OCI-LY7 (cell line): ENCODE results near the gene C11orf24. TPM values are rescaled to one million over a fixed set of nuclear protein-coding genes. Genes with fewer than 3 reads are reported as not detected.

Source experiments
- BruUV-seq: library from RNA; stranded (reverse); fragments of 400-500 nt; replicated peaks from 2 replicates; lab custom pipeline; 2021; lab: Mats Ljungman, UMichigan
- CTCF ChIA-PET: fragments of 300-600 bp; sonication (Branson Sonifier 250); formaldehyde crosslinking; loops from one replicate; lab custom pipeline; 2022; ENCODE audit warnings: antibody characterized with exemption; ENCODE audit not compliant: unreplicated experiment; lab: Charles Lee
- POLR2A ChIA-PET: fragments of 300-600 bp; sonication (Branson Sonifier 250); formaldehyde crosslinking; loops from one replicate; lab custom pipeline; 2022; ENCODE audit warnings: antibody characterized with exemption; lab: Charles Lee
- DNase-seq: peaks from one replicate; pipeline ENCODE4 v3.0.0-alpha.2; 2015; ENCODE audit warnings: low spot score
- H2AFZ ChIP-seq: fragments of 200-600 bp; sonication (generic), shearing (Covaris generic); 2 replicates; pipeline ENCODE4 v1.6.1; 2014; ENCODE audit warnings: mild to moderate bottlenecking, antibody characterized with exemption, low read length, moderate library complexity
- H3K27ac ChIP-seq: fragments of 200-600 bp; sonication (generic); 2 replicates; pipeline ENCODE4 v1.5.1; 2014; ENCODE audit warnings: mixed run types, low read depth, mild to moderate bottlenecking, moderate library complexity, low read length, inconsistent platforms; ENCODE audit not compliant: poor library complexity, severe bottlenecking
- H3K36me3 ChIP-seq: fragments of 200-600 bp; sonication (generic); 2 replicates; pipeline ENCODE4 v1.6.1; 2014; ENCODE audit warnings: mild to moderate bottlenecking, antibody characterized with exemption, low read length, moderate library complexity, mixed read lengths; ENCODE audit not compliant: insufficient read depth
- H3K4me1 ChIP-seq: fragments of 200-600 bp; sonication (generic); 2 replicates; pipeline ENCODE4 v1.5.1; 2014; ENCODE audit warnings: mild to moderate bottlenecking, low read length; ENCODE audit not compliant: insufficient read depth, poor library complexity, severe bottlenecking
- H3K4me2 ChIP-seq: fragments of 200-600 bp; sonication (generic); 2 replicates; pipeline ENCODE4 v1.6.1; 2014; ENCODE audit warnings: mild to moderate bottlenecking, low read length
- H3K4me3 ChIP-seq: fragments of 200-600 bp; sonication (generic); 2 replicates; pipeline ENCODE4 v1.5.1; 2014; ENCODE audit warnings: mild to moderate bottlenecking, low read depth, low read length; ENCODE audit not compliant: poor library complexity, severe bottlenecking
- H3K79me2 ChIP-seq: fragments of 200-600 bp; sonication (generic); 2 replicates; pipeline ENCODE4 v1.6.1; 2016; ENCODE audit warnings: low read depth, mild to moderate bottlenecking, low read length, moderate library complexity, mixed read lengths; ENCODE audit not compliant: insufficient read depth
- H3K9me2 ChIP-seq: fragments of 200-600 bp; sonication (generic); 2 replicates; pipeline ENCODE4 v1.6.1; 2016; ENCODE audit warnings: mild to moderate bottlenecking, low read length, mixed read lengths; ENCODE audit not compliant: insufficient read depth
- H3K9me3 ChIP-seq: fragments of 200-600 bp; sonication (generic); 2 replicates; pipeline ENCODE4 v1.6.1; 2014; ENCODE audit warnings: mild to moderate bottlenecking, mixed run types, low read length, mixed read lengths
- H4K20me1 ChIP-seq: fragments of 200-600 bp; sonication (generic); 2 replicates; pipeline ENCODE4 v1.6.1; 2014; ENCODE audit warnings: mild to moderate bottlenecking, antibody characterized with exemption, low read length, moderate library complexity, mixed read lengths; ENCODE audit not compliant: insufficient read depth
- CTCF ChIP-seq: fragments of 200-600 bp; sonication (generic); conservative IDR thresholded peaks from 2 replicates; pipeline ENCODE4 v1.5.1; 2014; ENCODE audit warnings: mild to moderate bottlenecking, antibody characterized with exemption, low read length, moderate library complexity, mixed read lengths
- EZH2phosphoT487 ChIP-seq: fragments of 200-600 bp; sonication (generic); IDR thresholded peaks from 2 replicates; pipeline ENCODE4 v1.6.1; 2018; ENCODE audit warnings: low read depth, borderline replicate concordance, mild to moderate bottlenecking, mixed run types, antibody characterized with exemption, low read length, moderate library complexity, mixed read lengths
- intact Hi-C: fragments of 100-400 bp; cut with micrococcal nuclease; formaldehyde crosslinking; loops from one replicate; pipeline ENCODE4 v1.10.0; 2022; ENCODE audit not compliant: unreplicated experiment
- total RNA-seq, 2 experiments: library from RNA; depleted of rRNA in 1 of 2; stranded (reverse); fragments of >200 nt in 1 of 2; shearing (Covaris generic) in 1 of 2; gene quantifications; 2 replicates each; pipeline ENCODE4 v1.2.3, GENCODE V29; 2014 to 2022

C11orf24 gene
- total RNA-seq, 2 experiments from 2014 or later = 81.1 to 94.1 TPM

- CTCF ChIA-PET = no interaction called here
- intact Hi-C loops = loop anchor here (5.0 kb wide), 1 partner anchor 83 kb away; no protein-coding TSS in a partner anchor
Observed at GRCh38 chr11:68214173-68215086, 57.3 kb downstream of the C11orf24 start.

GRCh38 chr11:68213555-68214172 is 58.1 kb downstream of the C11orf24 start:
- Histone ChIP-seq H3K9me3 (no peaks in the 10 kb centered on the region), H3K36me3 (no peaks in the 10 kb centered on the region), H4K20me1 (peaks cover 19% of the 10 kb centered on the region), H3K4me2 (peak overlapping the region; percentile 92), H2AFZ (peak overlapping the region; percentile 98), H3K4me3 (peak overlapping the region; percentile 82), H3K79me2 (peaks cover 32% of the 10 kb centered on the region), H3K27ac (peak overlapping the region; percentile 73), H3K9me2 (no peaks in the 10 kb centered on the region), H3K4me1 (peaks cover 30% of the 10 kb centered on the region)
- intact Hi-C loops = loop anchor here (5.0 kb wide), 1 partner anchor 84 kb away; no protein-coding TSS in a partner anchor
- POLR2A ChIA-PET = no interaction called here
- CTCF ChIA-PET = no interaction called here
- BruUV-seq = no TSS peak
- DNase-seq = peak; percentile 97
- TF ChIP-seq EZH2phosphoT487 (no peak), CTCF (no peak)

More at GRCh38 chr11:68214173-68215086, 57.3 kb downstream of the C11orf24 start:
- peak overlapping the region; percentile 92 for H3K4me2 ChIP-seq
- H3K27ac ChIP-seq = peak overlapping the region; percentile 73
- H3K4me1 ChIP-seq = peaks cover 24% of the 10 kb centered on the region
- H2AFZ ChIP-seq = peak overlapping the region; percentile 98
- no peak for DNase-seq
- peak overlapping the region; percentile 82 for H3K4me3 ChIP-seq
- peaks cover 14% of the 10 kb centered on the region for H4K20me1 ChIP-seq
- no peaks in the 10 kb centered on the region for H3K36me3 ChIP-seq
- H3K9me2 ChIP-seq = no peaks in the 10 kb centered on the region
- POLR2A ChIA-PET = no interaction called here
- BruUV-seq = no TSS peak
- peaks cover 26% of the 10 kb centered on the region for H3K79me2 ChIP-seq
- no peaks in the 10 kb centered on the region for H3K9me3 ChIP-seq
- TF ChIP-seq CTCF = no peak
- TF ChIP-seq EZH2phosphoT487 = no peak
